Adrenal gland (tissue), 5 donors: ENCODE results near the gene TRPV2.

Experiments
- POLR2A ChIP-seq, 2 donors: fragments of 450-650 bp; IDR thresholded peaks; one replicate each; pipeline ENCODE4 v1.6.1; 2017; ENCODE audit warnings: antibody characterized with exemption in 2 of 2, mild to moderate bottlenecking in 2 of 2, moderate library complexity in 1 of 2
- TF ChIP-seq, protein P1 (sequence below), 6 experiments: fragments of 450-650 bp in 4 of 6; fragments of 200-600 bp in 2 of 6; sonication (generic) in 1 of 6; IDR thresholded peaks; 1 replicate in 5 of 6; 2 replicates in 1 of 6; pipeline versions ENCODE4 v1.5.1 to v1.8.0; 2016 to 2021; ENCODE audit warnings: antibody characterized with exemption in 6 of 6, mild to moderate bottlenecking in 2 of 6, moderate library complexity in 1 of 6
- donor health status: DM: no; HTN: no; CAD: no.

DNA sequence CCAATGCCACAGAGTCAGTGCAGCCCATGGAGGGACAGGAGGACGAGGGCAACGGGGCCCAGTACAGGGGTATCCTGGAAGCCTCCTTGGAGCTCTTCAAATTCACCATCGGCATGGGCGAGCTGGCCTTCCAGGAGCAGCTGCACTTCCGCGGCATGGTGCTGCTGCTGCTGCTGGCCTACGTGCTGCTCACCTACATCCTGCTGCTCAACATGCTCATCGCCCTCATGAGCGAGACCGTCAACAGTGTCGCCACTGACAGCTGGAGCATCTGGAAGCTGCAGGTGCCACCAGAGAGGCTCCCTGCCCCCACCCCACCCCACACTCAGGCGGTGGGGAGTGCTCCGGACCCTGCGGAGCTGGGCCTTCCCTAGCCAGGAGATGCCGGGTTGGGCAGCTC is 16.6 kb downstream of the TRPV2 start:
- TF ChIP-seq, protein P1, sequence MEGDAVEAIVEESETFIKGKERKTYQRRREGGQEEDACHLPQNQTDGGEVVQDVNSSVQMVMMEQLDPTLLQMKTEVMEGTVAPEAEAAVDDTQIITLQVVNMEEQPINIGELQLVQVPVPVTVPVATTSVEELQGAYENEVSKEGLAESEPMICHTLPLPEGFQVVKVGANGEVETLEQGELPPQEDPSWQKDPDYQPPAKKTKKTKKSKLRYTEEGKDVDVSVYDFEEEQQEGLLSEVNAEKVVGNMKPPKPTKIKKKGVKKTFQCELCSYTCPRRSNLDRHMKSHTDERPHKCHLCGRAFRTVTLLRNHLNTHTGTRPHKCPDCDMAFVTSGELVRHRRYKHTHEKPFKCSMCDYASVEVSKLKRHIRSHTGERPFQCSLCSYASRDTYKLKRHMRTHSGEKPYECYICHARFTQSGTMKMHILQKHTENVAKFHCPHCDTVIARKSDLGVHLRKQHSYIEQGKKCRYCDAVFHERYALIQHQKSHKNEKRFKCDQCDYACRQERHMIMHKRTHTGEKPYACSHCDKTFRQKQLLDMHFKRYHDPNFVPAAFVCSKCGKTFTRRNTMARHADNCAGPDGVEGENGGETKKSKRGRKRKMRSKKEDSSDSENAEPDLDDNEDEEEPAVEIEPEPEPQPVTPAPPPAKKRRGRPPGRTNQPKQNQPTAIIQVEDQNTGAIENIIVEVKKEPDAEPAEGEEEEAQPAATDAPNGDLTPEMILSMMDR (IDR thresholded peaks at IDR 0.05), result no peak
- no peak for TF ChIP-seq POLR2A (IDR thresholded peaks at IDR 0.05)
